ENCODE data around the gene STAT3. TPM values are rescaled to one million over a fixed set of nuclear protein-coding genes. Genes with fewer than 3 reads are reported as not detected.
"Not testable (repeated sequence)": the region's sequence is repeated elsewhere in the genome, so short reads cannot be mapped to it uniquely, and the experiment has no call there.

The STAT3 gene
- total RNA-seq, 1 donor from 2014 or later = 105 TPM

DNA sequence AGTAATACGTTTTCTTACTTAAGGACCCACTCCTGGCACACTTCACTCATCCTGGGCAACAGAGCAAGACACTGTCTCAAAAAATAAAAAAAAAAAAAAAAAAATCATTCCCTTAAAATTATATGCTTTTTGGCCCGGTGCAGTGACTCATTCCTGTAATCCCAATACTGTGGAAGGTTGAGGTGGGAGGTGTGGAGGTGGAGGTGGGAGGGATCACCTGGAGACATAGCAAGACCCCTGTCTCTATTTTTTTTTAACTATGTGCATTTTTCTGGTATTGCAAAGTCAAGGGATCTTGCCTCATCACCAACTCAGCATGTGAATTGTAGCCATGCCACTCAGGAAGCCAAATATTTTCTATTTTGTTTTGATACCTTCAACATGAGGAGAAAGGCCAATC lies 121.8 kb downstream of the STAT3 start:
- intact Hi-C loops (cut with micrococcal nuclease) = loop anchor here (2.0 to 5.0 kb wide), 2 partner anchors 18 to 84 kb away; partner anchors contain the start of gene KCNH4

DNA sequence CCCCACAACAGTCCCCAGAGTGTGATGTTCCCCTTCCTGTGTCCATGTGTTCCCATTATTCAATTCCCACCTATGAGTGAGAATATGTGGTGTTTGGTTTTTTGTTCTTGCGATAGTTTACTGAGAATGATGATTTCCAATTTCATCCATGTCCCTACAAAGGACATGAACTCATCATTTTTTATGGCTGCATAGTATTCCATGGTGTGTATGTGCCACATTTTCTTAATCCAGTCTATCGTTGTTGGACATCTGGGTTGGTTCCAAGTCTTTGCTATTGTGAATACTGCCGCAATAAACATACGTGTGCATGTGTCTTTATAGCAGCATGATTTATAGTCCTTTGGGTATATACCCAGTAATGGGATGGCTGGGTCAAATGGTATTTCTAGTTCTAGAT lies 123.9 kb downstream of the STAT3 start:
- intact Hi-C loops (cut with micrococcal nuclease) = not testable (repeated sequence)

Other genes starting within 250 kb of the STAT3 start
- gene RAB5C, start 233.5 kb downstream of the STAT3 start, total RNA-seq = 91.7 and 95.8 TPM in 2 replicates
- 0.11 and 0.16 TPM in 2 replicates for gene KCNH4, start 207.3 kb downstream of the STAT3 start, total RNA-seq
- gene HCRT, start 203.0 kb downstream of the STAT3 start, total RNA-seq = not detected in 2 replicates
- gene GHDC, start 193.9 kb downstream of the STAT3 start, total RNA-seq = 15.3 and 15.9 TPM in 2 replicates
- 147 and 149 TPM in 2 replicates for gene STAT5B, start 112.1 kb downstream of the STAT3 start, total RNA-seq
- 123 and 124 TPM in 2 replicates for gene STAT5A, start 99.9 kb downstream of the STAT3 start, total RNA-seq
- gene CAVIN1, start 34.8 kb upstream of the STAT3 start, total RNA-seq = 3.5 TPM in 2 replicates
- 7.8 and 11.4 TPM in 2 replicates for gene ATP6V0A1, start 70.4 kb upstream of the STAT3 start, total RNA-seq
- 18.3 and 18.5 TPM in 2 replicates for gene NAGLU, start 147.8 kb upstream of the STAT3 start, total RNA-seq
- 0.77 and 1.1 TPM in 2 replicates for gene HSD17B1, start 164.5 kb upstream of the STAT3 start, total RNA-seq
- 83.5 and 90.0 TPM in 2 replicates for gene COASY, start 173.7 kb upstream of the STAT3 start, total RNA-seq
- gene MLX, start 178.7 kb upstream of the STAT3 start, total RNA-seq = 69.6 and 71.3 TPM in 2 replicates
- 17.7 and 18.9 TPM in 2 replicates for gene PSMC3IP, start 189.3 kb upstream of the STAT3 start, total RNA-seq
- gene RETREG3, start 220.9 kb upstream of the STAT3 start, total RNA-seq = 50.7 and 52.7 TPM in 2 replicates
- gene TUBG1, start 221.2 kb upstream of the STAT3 start, total RNA-seq = 66.8 and 67.6 TPM in 2 replicates